Chondrocyte (in vitro differentiated cells): ENCODE results near the gene OMD. TPM values are rescaled to one million over a fixed set of nuclear protein-coding genes. Genes with fewer than 3 reads are reported as not detected.

ENCODE experiments used
- DNase-seq: peaks from one replicate; pipeline ENCODE4 v3.0.0; 2021; ENCODE audit warnings: mixed read lengths, low spot score
- H3K27ac Mint-ChIP-seq: one replicate; pipeline ENCODE4 v1.8.0; 2021; ENCODE audit warnings: mild to moderate bottlenecking, moderate library complexity, mixed read lengths; ENCODE audit not compliant: unreplicated experiment
- H3K27me3 Mint-ChIP-seq: 2 replicates; pipeline ENCODE4 v1.8.0; 2021; ENCODE audit warnings: low read depth, mixed read lengths
- H3K36me3 Mint-ChIP-seq: 2 replicates; pipeline ENCODE4 v1.8.0; 2021; ENCODE audit warnings: low read depth, mixed read lengths
- H3K4me1 Mint-ChIP-seq: 2 replicates; pipeline ENCODE4 v1.8.0; 2021; ENCODE audit warnings: low read depth, mild to moderate bottlenecking, mixed read lengths
- H3K4me3 Mint-ChIP-seq: one replicate; pipeline ENCODE4 v1.8.0; 2021; ENCODE audit warnings: mild to moderate bottlenecking, moderate library complexity, mixed read lengths; ENCODE audit not compliant: unreplicated experiment
- H3K9me3 Mint-ChIP-seq: 2 replicates; pipeline ENCODE4 v1.8.0; 2021; ENCODE audit warnings: low read depth, mixed read lengths
- total RNA-seq: library from RNA; stranded (reverse); gene quantifications from 3 replicates; pipeline ENCODE4 v1.2.1, GENCODE V29; 2021
- TF ChIP-seq, protein P1 (sequence below): fragments of 200-600 bp; sonication (generic); IDR thresholded peaks from 2 replicates; pipeline ENCODE4 v1.5.0; 2021; ENCODE audit warnings: antibody characterized with exemption, mild to moderate bottlenecking, moderate library complexity

Gene OMD
- total RNA-seq, 1 donor from 2014 or later, result 28.5 TPM

- H3K27me3 Mint-ChIP-seq, result no peaks in the 10 kb centered on the region
- TF ChIP-seq, protein P1, sequence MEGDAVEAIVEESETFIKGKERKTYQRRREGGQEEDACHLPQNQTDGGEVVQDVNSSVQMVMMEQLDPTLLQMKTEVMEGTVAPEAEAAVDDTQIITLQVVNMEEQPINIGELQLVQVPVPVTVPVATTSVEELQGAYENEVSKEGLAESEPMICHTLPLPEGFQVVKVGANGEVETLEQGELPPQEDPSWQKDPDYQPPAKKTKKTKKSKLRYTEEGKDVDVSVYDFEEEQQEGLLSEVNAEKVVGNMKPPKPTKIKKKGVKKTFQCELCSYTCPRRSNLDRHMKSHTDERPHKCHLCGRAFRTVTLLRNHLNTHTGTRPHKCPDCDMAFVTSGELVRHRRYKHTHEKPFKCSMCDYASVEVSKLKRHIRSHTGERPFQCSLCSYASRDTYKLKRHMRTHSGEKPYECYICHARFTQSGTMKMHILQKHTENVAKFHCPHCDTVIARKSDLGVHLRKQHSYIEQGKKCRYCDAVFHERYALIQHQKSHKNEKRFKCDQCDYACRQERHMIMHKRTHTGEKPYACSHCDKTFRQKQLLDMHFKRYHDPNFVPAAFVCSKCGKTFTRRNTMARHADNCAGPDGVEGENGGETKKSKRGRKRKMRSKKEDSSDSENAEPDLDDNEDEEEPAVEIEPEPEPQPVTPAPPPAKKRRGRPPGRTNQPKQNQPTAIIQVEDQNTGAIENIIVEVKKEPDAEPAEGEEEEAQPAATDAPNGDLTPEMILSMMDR, result no peak
- H3K4me1 Mint-ChIP-seq, result peaks cover 28% of the 10 kb centered on the region
- peaks cover 5% of the 10 kb centered on the region for H3K9me3 Mint-ChIP-seq
- H3K36me3 Mint-ChIP-seq, result peaks cover 4% of the 10 kb centered on the region
- H3K27ac Mint-ChIP-seq, result peak overlapping the region; percentile 38
- H3K4me3 Mint-ChIP-seq, result no peak overlapping the region
- DNase-seq, result no peak
Observed at GRCh38 chr9:92440751-92441046, 16.4 kb upstream of the OMD start.

- no peak overlapping the region for H3K4me3 Mint-ChIP-seq
- DNase-seq, result no peak
- H3K4me1 Mint-ChIP-seq, result peaks cover 32% of the 10 kb centered on the region
- H3K27ac Mint-ChIP-seq, result peak overlapping the region; percentile 83
- peaks cover 9% of the 10 kb centered on the region for H3K9me3 Mint-ChIP-seq
- TF ChIP-seq, protein P1, result no peak
- peaks cover 4% of the 10 kb centered on the region for H3K36me3 Mint-ChIP-seq
- no peaks in the 10 kb centered on the region for H3K27me3 Mint-ChIP-seq
Observed at GRCh38 chr9:92439921-92440750, 15.9 kb upstream of the OMD start.

GRCh38 chr9:92438900-92439526 is 14.7 kb upstream of the OMD start:
- H3K27me3 Mint-ChIP-seq, result no peaks in the 10 kb centered on the region
- TF ChIP-seq, protein P1, result peak; percentile 86
- peak overlapping the region; percentile 83 for H3K27ac Mint-ChIP-seq
- no peak overlapping the region for H3K4me3 Mint-ChIP-seq
- H3K36me3 Mint-ChIP-seq, result peaks cover 6% of the 10 kb centered on the region
- DNase-seq, result no peak
- peaks cover 9% of the 10 kb centered on the region for H3K9me3 Mint-ChIP-seq
- H3K4me1 Mint-ChIP-seq, result peaks cover 32% of the 10 kb centered on the region

GRCh38 chr9:92435263-92435662 is 11.0 kb upstream of the OMD start:
- Mint-ChIP-seq H3K27me3 (no peaks in the 10 kb centered on the region), H3K4me1 (peaks cover 28% of the 10 kb centered on the region), H3K9me3 (peaks cover 9% of the 10 kb centered on the region), H3K4me3 (no peak overlapping the region), H3K27ac (no peak overlapping the region), H3K36me3 (peaks cover 7% of the 10 kb centered on the region)
- no peak for DNase-seq
- TF ChIP-seq, protein P1, result no peak

DNA sequence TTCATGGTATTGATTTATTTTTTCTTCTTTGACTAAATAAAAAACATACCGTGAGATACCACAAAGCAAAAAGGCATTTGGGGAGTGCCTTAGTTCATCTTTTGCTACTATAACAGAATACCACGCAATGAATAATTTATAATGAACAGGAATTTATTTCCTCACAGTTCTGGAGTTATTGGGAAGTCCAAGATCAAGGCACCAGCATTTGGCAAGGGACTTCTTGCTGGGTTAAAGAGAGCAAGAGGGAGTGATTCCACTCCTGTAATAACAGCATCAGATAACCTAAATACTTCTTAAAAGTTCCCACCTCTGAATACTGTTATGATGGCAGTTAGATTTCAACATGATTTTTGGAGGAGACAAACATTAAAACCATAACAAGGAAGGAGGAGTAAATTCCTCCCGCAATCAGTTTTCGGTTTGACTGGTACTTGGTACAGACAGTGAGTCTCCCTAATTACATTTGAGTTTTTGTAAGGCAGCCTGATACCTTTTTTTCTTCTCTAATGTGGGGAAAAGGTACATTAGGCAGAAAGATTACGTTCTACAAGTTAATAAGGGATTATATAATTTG is 8.8 kb upstream of the OMD start:
- H3K36me3 Mint-ChIP-seq, result peaks cover 4% of the 10 kb centered on the region
- H3K9me3 Mint-ChIP-seq, result peaks cover 6% of the 10 kb centered on the region
- H3K4me1 Mint-ChIP-seq, result peaks cover 12% of the 10 kb centered on the region
- no peaks in the 10 kb centered on the region for H3K27me3 Mint-ChIP-seq
- TF ChIP-seq, protein P1, result no peak
- DNase-seq, result no peak
- H3K4me3 Mint-ChIP-seq, result no peak overlapping the region
- no peak overlapping the region for H3K27ac Mint-ChIP-seq
